Ovary (tissue), 3 donors: ENCODE results near the gene AWAT1.

Experiments used
- EP300 ChIP-seq: sonication (generic); formaldehyde crosslinking; IDR thresholded peaks from one replicate; pipeline ENCODE4 v1.6.1; 2017; ENCODE audit warnings: antibody characterized with exemption
- POLR2A ChIP-seq: fragments of 450-650 bp; IDR thresholded peaks from one replicate; pipeline ENCODE4 v1.6.1; 2017; ENCODE audit warnings: antibody characterized with exemption, mild to moderate bottlenecking, moderate library complexity
- TF ChIP-seq, protein P1 (sequence below), 3 donors: fragments of 450-650 bp in 2 of 3; fragments of 200-600 bp in 1 of 3; IDR thresholded peaks; one replicate each; pipeline versions ENCODE4 v1.5.1 to v1.8.0; 2016 to 2022; ENCODE audit warnings: antibody characterized with exemption in 3 of 3, mild to moderate bottlenecking in 1 of 3
- donor health status: DM: no; HTN: no; CAD: no.

DNA sequence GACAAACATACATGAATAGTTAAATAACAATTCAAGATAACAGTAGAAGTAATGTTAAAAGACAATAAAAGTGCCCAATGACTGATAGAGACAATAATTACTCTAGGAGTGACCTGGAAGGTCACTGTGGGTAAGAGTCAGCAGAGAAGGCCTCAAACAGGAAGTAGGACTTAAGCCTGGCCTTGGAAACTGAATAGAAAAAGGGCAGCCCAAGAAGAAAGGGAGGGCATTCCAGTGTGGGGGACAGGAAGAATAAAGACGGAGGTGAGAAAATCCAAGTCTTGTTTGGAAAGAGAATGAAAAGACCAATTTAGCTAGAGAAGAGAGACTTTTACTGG is 19.6 kb downstream of the AWAT1 start:
- TF ChIP-seq, protein P1, sequence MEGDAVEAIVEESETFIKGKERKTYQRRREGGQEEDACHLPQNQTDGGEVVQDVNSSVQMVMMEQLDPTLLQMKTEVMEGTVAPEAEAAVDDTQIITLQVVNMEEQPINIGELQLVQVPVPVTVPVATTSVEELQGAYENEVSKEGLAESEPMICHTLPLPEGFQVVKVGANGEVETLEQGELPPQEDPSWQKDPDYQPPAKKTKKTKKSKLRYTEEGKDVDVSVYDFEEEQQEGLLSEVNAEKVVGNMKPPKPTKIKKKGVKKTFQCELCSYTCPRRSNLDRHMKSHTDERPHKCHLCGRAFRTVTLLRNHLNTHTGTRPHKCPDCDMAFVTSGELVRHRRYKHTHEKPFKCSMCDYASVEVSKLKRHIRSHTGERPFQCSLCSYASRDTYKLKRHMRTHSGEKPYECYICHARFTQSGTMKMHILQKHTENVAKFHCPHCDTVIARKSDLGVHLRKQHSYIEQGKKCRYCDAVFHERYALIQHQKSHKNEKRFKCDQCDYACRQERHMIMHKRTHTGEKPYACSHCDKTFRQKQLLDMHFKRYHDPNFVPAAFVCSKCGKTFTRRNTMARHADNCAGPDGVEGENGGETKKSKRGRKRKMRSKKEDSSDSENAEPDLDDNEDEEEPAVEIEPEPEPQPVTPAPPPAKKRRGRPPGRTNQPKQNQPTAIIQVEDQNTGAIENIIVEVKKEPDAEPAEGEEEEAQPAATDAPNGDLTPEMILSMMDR (IDR thresholded peaks at IDR 0.05) = no peak
- TF ChIP-seq POLR2A (no peak), EP300 (no peak)
